GM12872 (cell line): ENCODE results near the gene PKN1.

Source experiments
- TF ChIP-seq, protein P1 (sequence below): IDR thresholded peaks from 3 replicates; pipeline ENCODE4 v1.5.1; 2011; ENCODE audit warnings: low read depth, mild to moderate bottlenecking, low read length, moderate library complexity; ENCODE audit not compliant: insufficient read depth

Gene PKN1

DNA sequence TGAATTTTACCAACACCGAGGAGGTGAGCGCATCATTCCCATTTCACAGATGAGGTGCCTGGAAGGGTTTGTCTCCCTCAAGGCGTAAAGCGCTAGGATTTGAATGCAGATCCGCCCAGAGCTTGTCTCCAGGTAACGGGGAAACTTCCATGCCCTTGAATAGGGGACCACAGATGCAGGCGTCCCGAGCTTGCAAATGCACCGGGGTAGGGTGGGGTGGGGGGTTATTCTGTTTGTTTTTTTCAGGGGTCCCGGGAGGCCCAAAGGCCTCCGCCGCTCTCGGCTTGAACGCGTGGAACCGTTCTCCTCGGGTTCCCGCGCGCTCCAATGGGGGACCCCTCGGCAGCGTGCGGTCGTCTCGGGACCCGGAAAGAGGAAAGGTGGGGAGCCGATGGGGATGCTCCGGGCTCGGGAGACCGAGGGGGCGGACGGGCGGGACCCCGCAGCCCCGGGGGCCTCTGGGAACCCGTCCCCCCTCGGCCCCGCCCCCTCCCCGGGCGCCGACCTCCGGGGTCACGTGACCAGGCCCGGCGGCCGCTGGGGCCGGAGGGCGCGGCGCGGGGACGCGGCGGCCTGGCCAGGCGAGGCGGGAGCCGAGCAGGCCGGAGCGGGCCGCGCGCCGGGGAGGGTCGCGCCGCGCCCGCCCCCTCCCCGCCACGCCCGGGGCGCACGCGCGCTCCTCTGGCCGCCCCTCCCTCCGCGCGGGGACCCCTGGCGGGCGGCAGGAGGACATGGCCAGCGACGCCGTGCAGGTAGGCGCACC is at the start of gene PKN1:
Gene PKN1 (plus strand): TSS at position 516 of the 763 bp plus-strand sequence. CDS start 216 bp downstream, at position 732.
- TF ChIP-seq, protein P1, sequence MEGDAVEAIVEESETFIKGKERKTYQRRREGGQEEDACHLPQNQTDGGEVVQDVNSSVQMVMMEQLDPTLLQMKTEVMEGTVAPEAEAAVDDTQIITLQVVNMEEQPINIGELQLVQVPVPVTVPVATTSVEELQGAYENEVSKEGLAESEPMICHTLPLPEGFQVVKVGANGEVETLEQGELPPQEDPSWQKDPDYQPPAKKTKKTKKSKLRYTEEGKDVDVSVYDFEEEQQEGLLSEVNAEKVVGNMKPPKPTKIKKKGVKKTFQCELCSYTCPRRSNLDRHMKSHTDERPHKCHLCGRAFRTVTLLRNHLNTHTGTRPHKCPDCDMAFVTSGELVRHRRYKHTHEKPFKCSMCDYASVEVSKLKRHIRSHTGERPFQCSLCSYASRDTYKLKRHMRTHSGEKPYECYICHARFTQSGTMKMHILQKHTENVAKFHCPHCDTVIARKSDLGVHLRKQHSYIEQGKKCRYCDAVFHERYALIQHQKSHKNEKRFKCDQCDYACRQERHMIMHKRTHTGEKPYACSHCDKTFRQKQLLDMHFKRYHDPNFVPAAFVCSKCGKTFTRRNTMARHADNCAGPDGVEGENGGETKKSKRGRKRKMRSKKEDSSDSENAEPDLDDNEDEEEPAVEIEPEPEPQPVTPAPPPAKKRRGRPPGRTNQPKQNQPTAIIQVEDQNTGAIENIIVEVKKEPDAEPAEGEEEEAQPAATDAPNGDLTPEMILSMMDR = no peak

DNA sequence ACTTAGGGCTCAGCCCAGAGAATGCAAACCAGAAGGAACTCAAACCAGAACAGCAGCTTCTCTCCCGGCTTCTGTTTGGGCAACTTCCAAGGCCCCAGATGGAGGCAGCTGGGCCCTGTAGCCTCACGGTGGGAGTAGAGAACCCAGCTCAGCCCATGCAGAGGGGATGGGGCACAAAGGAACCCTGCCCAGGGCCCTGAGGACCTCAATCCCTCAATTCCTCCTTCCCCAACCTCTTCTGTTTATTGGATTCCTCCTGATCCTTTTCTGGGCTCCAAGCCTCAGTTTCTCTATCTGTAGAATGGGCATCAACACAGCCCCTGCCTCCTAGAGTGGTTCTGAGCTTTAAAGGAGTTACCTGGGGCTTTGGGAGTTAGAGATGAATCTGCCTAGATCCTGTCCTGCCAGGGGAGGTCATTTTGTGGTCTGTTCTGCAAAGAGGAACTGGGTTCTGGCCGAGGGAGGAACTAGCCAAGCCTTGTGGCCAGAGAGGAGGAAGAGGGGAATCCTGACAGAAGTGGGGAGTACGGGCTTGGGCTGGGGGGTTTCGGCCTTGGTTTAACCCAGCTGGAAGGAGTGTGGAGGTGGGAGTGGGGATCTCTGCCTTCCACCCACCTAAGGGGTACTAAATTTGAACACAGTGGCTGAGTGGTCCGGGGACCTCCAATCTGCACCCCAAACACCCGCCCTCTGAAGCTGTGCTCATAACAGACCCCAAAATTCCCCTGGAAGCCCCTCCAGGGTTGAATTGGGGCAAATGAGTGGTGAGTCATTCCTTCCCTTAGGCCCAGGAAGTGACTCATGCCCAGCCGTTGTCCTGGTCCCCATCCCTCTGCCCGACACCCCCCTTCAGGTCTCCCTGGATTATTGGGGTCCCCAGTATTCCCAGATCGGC is 49.2 kb upstream of the PKN1 start:
- TF ChIP-seq, protein P1 = no peak

- TF ChIP-seq, protein P1 = no peak
Observed at GRCh38 chr19:14385492-14385891, 47.6 kb upstream of the PKN1 start.

GRCh38 chr19:14390548-14390947 is 42.6 kb upstream of the PKN1 start:
- TF ChIP-seq, protein P1 = no peak

DNA sequence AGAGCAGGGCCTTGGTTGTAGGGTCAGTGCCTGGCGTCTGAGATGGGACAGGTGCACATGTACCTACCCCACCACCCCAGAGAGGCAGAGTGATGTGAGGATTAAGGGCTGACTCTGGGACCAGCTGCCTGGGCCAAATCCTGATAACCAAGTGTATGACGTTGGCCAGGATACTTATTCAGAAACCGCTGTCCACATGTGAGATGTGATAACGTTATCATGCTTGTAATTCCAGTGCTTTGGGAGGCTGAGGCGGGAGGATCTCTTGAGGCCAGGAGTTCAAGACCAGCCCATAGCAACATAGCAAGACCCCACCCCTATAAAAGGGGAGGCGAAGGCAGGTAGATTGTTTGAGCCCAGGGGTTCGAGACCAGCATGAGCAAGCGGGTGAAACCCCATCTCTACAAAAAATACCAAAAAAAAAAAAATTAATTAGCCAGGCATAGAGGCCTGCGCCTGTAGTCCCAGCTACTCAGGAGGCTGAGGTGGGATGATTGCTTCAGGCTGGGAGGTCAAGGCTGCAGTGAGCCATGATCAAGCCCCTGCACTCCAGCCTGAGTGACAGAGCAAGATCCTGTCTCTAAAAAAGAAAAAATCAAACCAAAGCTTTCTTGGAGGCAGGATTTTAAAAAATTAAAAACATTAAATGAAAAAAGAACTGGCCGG is 41.8 kb upstream of the PKN1 start:
- TF ChIP-seq, protein P1 = no peak

DNA sequence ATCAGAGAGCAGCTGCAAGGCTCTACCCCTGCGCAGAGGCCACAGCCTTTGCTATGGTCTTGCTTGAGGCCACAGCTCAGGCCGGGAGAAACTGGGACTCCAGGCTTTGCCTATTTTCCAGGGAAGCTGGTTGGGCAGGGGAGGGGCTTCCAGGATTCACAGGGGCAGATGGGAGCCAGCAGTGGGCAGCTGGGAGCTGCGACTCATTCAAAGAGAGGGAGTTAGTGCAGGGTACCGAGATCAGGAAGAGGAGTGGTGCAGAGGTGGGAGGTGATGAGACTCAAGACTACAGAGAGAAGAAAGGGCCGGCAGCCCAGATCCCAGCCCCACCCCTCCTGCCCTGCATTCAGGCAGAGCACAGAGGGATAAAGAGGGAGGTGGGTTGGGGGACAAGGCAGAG is 39.8 kb upstream of the PKN1 start:
- TF ChIP-seq, protein P1 = no peak

- TF ChIP-seq, protein P1 = no peak
Observed at GRCh38 chr19:14394167-14394566, 38.9 kb upstream of the PKN1 start.
